ENCODE measurements around the gene GGPS1.
"Not testable (repeated sequence)": the region's sequence is repeated elsewhere in the genome, so short reads cannot be mapped to it uniquely, and the experiment has no call there.

GGPS1 gene

DNA sequence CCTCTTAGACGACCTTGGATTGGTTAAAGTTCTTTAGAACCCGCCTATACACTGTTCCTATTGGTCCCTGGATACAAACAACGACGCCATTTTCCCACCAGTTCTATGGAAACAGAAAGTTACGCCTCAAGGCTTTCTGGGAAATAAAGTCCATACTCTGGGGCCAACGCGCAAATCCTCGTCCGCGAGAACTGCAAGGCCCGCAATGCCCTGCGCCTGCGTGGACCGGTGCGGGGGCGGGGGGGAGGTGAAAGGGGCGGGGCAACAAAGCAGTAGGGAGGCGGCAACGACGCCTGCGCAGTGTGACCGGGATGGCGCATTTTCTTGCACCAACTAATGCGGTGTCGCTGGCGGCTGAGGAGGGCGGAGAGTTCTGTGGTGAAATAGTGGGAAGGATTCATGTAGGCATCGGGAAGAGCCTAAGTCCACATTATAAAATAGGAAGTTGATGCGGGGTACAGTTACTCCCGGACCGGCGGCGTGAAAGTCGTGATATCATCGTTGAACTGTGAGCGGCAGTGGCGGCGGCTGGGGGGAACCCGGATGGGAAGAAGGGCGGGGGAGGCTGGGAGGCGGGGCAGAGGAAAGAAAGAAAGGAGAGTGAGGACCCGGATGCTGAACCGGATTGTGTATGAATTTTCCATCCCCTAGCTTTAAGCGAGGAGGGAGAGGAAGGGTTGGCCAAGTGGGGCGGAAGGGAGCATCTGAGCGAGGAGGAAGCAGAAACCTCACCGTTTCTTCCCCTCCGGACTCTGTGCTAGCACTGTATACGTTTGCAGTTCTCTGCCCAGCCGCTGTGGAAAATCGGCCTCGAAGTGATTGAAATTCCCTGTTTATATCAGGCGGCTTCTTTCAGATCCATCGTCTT is at the start of gene GGPS1:
Gene GGPS1 (plus strand): TSS at position 300 of the 868 bp plus-strand sequence. CDS start 6,695 bp downstream, outside the sequence.
- in situ Hi-C loops (cut with HindIII; ENCODE audit: low sequenced_read_pairs) = no loop called here
- peak within 1 kb of the TSS; percentile 97 for H3K4me3 ChIP-seq (ENCODE audit: low read depth, low read length)
- peak; percentile 100 for DNase-seq (ENCODE audit: low read depth, low spot score)
- TF ChIP-seq, protein P1, sequence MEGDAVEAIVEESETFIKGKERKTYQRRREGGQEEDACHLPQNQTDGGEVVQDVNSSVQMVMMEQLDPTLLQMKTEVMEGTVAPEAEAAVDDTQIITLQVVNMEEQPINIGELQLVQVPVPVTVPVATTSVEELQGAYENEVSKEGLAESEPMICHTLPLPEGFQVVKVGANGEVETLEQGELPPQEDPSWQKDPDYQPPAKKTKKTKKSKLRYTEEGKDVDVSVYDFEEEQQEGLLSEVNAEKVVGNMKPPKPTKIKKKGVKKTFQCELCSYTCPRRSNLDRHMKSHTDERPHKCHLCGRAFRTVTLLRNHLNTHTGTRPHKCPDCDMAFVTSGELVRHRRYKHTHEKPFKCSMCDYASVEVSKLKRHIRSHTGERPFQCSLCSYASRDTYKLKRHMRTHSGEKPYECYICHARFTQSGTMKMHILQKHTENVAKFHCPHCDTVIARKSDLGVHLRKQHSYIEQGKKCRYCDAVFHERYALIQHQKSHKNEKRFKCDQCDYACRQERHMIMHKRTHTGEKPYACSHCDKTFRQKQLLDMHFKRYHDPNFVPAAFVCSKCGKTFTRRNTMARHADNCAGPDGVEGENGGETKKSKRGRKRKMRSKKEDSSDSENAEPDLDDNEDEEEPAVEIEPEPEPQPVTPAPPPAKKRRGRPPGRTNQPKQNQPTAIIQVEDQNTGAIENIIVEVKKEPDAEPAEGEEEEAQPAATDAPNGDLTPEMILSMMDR (IDR thresholded peaks at IDR 0.05; ENCODE audit: low read depth, low read length) = peak; percentile 5

DNA sequence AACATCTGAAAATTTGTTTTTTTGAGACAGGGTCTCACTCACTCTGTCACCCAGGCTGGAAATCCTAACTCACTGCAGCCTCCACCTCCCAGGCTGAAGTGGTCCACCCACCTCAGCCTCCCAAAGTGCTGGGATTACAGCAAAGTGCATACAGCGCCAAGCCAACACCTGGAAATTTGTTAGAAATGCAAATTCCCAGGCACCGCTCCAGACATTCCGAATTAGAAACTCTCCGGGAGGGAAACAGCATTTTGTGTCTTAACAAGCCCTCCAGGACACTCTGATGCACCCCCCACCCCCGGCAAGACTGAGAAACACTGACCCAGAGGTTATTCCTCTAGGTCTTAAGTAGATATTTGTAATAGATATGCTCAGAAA is 49.5 kb upstream of the GGPS1 start:
- no peak overlapping the region for H3K4me3 ChIP-seq (ENCODE audit: low read depth, low read length)
- DNase-seq (ENCODE audit: low read depth, low spot score) = no peak
- in situ Hi-C loops (cut with HindIII; ENCODE audit: low sequenced_read_pairs) = no loop called here
- TF ChIP-seq, protein P1 (IDR thresholded peaks at IDR 0.05; ENCODE audit: low read depth, low read length) = no peak

DNA sequence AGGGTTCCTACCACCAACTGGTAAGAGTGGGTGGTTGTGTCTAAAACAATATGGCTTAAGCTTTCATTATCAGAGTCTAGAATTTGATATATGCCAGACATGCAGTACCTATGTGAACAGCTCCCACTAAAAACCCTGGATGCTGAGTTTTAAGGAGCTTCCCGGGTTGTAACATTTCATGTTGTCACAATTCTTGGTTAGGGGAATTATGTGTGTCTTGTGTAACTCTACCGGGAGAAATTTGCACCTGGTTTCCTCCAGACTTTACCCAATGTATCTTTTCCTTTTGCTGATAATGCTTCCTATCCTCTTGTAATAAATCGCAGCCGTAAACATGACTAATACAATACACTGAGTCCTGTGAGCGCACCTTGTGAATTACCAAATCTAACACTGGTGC is 48.7 kb upstream of the GGPS1 start:
- no peak overlapping the region for H3K4me3 ChIP-seq (ENCODE audit: low read depth, low read length)
- TF ChIP-seq, protein P1 (IDR thresholded peaks at IDR 0.05; ENCODE audit: low read depth, low read length) = no peak
- no peak for DNase-seq (ENCODE audit: low read depth, low spot score)
- in situ Hi-C loops (cut with HindIII; ENCODE audit: low sequenced_read_pairs) = no loop called here

- TF ChIP-seq, protein P1 (IDR thresholded peaks at IDR 0.05; ENCODE audit: low read depth, low read length) = no peak
- in situ Hi-C loops (cut with HindIII; ENCODE audit: low sequenced_read_pairs) = no loop called here
- H3K4me3 ChIP-seq (ENCODE audit: low read depth, low read length) = no peak overlapping the region
- DNase-seq (ENCODE audit: low read depth, low spot score) = no peak
Observed at GRCh38 chr1:235280467-235280866, 47.9 kb upstream of the GGPS1 start.

GRCh38 chr1:235283636-235284035 is 44.7 kb upstream of the GGPS1 start:
- in situ Hi-C loops (cut with HindIII; ENCODE audit: low sequenced_read_pairs); H3K4me3 ChIP-seq (ENCODE audit: low read depth, low read length); DNase-seq (ENCODE audit: low read depth, low spot score): not testable (repeated sequence)

DNA sequence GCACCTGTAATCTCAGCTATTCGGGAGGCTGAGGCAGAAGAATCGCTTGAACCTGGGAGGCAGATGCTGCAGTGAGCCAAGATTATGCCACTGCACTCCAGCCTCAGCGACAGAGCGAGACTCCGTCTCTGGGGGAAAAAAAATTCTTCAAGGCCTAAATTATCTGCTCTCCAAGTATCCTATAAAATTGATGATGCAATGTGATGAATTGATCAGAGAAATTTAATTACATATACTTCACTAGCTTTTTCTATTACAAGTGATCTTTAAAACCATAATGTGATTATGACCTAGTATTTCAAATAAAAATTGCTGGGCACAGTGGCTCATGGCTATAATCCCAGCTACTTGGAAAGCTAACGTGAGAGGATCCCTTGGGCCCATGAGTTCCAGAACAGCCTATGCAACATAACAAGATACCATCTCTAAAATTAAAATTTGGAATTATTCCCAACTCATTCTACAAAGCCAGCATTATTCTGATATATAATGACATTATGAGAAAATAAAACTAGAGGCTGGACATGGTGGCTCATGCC is 44.1 kb upstream of the GGPS1 start:
- TF ChIP-seq, protein P1 (IDR thresholded peaks at IDR 0.05; ENCODE audit: low read depth, low read length) = no peak
- in situ Hi-C loops (cut with HindIII; ENCODE audit: low sequenced_read_pairs) = no loop called here
- no peak for DNase-seq (ENCODE audit: low read depth, low spot score)
- H3K4me3 ChIP-seq (ENCODE audit: low read depth, low read length) = no peak overlapping the region

GRCh38 chr1:235286667-235287066 is 41.7 kb upstream of the GGPS1 start:
- TF ChIP-seq, protein P1 (IDR thresholded peaks at IDR 0.05; ENCODE audit: low read depth, low read length) = no peak
- H3K4me3 ChIP-seq (ENCODE audit: low read depth, low read length) = no peak overlapping the region
- no peak for DNase-seq (ENCODE audit: low read depth, low spot score)
- in situ Hi-C loops (cut with HindIII; ENCODE audit: low sequenced_read_pairs) = no loop called here
